ENCODE data around the gene IL21.
"Not testable (repeated sequence)": the region's sequence is repeated elsewhere in the genome, so short reads cannot be mapped to it uniquely, and the experiment has no call there.

The IL21 gene

DNA sequence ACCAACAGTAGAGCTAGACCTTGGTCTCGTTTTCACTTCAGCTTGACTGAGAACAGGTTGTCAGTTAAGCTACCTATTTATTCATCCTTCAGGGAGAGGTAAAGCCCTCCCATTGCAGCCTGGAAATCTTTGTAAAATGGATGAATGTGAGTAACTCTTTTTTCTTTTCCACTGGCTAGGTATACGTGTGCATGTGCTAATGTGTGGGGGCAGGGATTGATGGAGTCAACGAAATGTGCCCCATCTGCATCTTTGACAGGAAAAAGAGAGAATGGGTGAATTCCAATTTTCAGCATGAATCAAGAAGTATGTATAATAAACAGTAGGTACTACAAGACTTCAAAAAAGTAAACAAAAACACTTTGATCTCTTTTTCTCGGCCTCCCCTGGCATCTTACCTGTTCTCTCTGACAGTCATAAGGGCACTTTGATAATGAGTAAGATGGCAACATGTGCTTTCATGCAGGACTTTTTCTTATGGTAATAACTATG, at the start of gene IL21:
Gene IL21, minus strand, starts transcription at position 51 of the 492 bp plus-strand sequence. CDS start 55 bp downstream, outside the sequence.
- DNase-seq, result no peak

DNA sequence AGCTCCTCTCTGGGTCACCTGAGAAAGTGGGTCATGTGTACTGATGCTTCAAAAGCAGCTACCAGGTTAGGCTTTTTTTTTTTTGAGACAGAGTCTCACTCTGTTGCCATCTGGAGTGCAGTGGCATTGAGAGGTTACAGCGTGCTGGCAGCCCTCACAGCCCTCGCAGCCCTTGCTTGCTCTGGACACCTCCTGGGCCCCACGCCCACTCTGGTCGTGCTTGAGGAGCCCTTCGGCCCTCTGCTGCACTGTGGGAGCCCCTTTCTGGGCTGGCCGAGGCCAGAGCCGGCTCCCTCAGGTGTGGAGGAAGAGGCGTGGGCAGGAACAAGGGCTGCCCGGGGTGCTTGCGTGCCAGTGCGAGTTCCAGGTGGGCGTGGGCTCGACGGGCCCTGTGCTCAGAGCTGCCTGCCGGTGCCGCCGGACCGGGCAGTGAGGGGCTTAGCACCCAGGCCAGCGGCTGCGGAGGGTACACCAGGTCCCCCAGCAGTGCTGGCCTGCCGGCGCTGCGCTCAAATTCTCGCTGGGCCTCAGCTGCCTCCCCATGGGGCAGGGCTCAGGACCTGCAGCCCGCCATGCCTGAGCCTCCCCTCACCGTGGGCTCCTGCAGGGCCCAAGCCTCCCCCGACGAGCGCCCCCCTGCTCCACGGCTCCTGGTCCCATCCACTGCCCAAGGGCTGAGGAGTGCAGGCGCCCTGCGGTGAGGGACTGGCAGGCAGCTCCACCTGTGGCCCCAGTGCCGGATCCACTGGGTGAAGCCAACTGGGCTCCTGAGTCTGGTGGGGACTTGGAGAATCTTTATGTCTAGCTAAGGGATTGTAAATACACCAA, 49.3 kb upstream of the IL21 start:
- DNase-seq, result no peak

- DNase-seq, result no peak
Observed at GRCh38 chr4:122668241-122668640, 47.4 kb upstream of the IL21 start.

- no peak for DNase-seq
Observed at GRCh38 chr4:122666527-122667245, 45.8 kb upstream of the IL21 start.

- no peak for DNase-seq
Observed at GRCh38 chr4:122665161-122665929, 44.5 kb upstream of the IL21 start.

- no peak for DNase-seq
Observed at GRCh38 chr4:122663814-122664610, 43.1 kb upstream of the IL21 start.

GRCh38 chr4:122663291-122663690, 42.4 kb upstream of the IL21 start:
- no peak for DNase-seq

GRCh38 chr4:122662701-122663100, 41.8 kb upstream of the IL21 start:
- DNase-seq, result no peak

- no peak for DNase-seq
Observed at GRCh38 chr4:122661176-122662160, 40.6 kb upstream of the IL21 start.

DNA sequence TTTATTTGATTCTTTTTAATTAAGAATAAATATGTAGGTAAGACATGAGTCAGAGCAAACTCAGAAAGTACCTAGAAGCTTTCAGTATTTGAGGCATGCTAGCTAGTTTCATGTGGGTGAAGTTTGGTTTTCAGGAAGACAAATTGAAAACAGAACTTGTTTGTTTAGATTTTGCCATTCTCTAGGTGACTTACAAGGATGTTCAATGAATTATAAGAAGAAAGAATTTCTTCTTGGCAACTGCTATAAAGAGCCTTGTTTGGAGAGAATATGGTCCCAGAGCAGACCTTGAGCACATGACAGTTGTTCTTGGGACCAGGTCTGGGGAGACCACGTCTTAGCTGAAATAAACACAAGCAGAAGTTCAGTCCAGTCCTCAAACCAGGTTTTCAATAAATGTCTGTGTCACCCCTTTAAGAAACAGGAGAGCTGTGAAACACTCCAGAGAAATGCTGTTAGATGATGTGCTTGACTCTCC, 38.0 kb upstream of the IL21 start:
- DNase-seq, result no peak

DNA sequence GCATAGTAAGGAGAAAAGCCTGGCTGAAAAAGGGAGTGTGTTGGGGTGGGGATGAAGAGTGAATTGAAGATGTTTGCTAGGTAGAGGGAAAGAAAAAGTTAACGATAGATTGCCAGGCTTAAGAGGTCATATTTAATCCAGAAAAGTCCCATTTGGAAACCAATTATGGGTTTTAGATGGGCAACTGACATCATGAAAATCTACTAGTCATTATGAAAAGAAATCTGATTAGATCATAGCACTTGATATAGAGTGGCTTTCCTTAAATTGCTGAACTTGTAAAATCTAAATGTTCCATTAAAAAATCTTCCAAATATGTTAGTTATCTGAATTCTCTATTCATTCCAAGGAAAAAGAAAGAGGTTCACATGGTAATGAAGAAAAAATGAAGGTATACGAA, 37.5 kb upstream of the IL21 start:
- no peak for DNase-seq

GRCh38 chr4:122657553-122657952, 36.7 kb upstream of the IL21 start:
- no peak for DNase-seq

DNA sequence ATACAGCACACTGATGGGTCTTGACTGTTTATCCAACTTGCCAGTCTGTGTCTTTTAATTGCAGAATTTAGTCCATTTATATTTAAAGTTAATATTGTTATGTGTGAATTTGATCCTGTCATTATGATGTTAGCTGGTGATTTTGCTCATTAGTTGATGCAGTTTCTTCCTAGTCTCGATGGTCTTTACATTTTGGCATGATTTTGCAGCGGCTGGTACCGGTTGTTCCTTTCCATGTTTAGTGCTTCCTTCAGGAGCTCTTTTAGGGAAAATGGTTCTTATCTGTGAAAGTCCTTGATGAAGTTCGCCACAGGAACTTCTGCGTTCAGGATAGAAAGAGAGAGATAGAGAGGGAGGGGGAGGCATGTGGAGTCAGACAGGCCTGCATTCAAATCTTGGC, 35.7 kb upstream of the IL21 start:
- not testable (repeated sequence) for DNase-seq

GRCh38 chr4:122652379-122652778, 31.5 kb upstream of the IL21 start:
- no peak for DNase-seq

- DNase-seq, result no peak
Observed at GRCh38 chr4:122650148-122650547, 29.3 kb upstream of the IL21 start.

GRCh38 chr4:122647656-122648055, 26.8 kb upstream of the IL21 start:
- no peak for DNase-seq

DNA sequence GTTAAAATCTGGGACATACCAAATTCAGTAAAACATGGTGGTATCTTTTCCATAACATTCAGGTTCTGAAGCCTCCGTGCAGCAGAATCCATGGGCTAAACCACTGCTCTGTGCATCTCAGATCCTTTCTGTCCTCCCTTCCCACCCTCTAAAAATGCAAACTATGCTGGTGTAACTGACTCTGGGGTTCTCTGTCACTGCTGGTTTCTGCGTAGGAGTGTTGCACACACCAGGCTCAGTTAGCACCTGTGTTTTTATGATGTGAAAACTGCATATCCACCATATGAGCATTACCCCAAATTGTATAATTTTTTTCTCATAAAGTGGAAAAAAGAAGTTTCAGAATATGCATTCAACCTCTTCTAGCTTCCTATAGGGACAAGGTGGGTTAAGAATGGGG, 22.4 kb upstream of the IL21 start:
- no peak for DNase-seq

DNA sequence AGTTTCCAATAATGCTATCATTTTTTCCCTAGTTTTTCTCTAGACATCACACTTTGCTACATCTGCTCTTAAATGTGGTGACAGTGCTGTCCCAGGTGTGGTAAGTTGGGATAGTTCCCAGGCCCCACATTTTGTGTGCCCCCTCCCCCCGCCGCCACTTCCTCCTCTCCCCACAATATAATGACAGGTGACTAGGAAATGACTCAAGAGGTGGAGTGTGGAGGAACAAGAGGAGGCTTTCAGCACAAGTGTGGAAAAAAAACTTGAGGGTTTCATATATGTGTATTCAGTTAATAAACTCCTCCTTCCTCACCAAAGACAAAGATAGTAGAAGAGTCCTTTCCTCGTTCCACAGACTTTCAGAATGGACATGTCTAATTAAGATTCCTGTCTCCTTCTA, 18.3 kb upstream of the IL21 start:
- no peak for DNase-seq

DNA sequence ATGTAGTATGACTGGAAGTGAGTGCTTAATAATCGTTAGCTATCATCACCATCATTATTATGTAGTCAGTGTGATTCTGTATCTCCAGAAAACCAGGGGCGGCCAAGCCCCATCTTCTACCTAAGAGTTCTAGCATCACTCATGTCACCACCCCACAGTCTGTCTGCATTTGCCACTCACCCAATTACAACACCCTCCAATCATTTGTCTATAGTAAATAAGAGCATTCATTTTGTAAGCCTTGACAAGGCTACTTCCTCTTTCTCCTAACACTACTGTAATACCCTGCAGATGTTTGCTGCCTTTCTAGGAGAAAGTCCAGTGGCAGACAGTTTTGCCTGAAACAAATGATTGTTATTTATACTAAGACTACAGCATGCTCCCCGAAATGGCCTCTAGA, 15.8 kb upstream of the IL21 start:
- DNase-seq, result no peak

GRCh38 chr4:122635205-122635604, 14.3 kb upstream of the IL21 start:
- DNase-seq, result no peak

- no peak for DNase-seq
Observed at GRCh38 chr4:122633211-122633610, 12.3 kb upstream of the IL21 start.
